ENCODE results near the gene WFIKKN2.

Gene WFIKKN2

GRCh38 chr17:50808888-50809287 is 26.5 kb upstream of the WFIKKN2 start:
- no peak for DNase-seq

DNA sequence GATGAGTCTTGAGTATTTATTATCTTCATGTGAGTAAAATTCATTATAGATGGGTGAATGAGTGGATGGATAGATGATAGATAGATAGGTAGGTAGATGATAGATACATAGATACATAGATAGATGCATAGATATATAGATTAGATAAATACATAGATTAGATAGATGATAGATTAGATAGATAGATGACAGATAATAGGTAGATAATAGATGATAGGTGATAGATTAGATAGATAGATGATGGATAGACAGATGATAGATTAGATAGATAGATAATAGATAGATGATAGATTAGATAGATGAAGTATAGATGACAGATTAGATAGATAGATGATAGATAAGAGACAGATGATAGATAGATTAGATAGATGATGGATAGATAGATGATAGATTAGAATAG is 21.8 kb upstream of the WFIKKN2 start:
- DNase-seq = no peak

DNA sequence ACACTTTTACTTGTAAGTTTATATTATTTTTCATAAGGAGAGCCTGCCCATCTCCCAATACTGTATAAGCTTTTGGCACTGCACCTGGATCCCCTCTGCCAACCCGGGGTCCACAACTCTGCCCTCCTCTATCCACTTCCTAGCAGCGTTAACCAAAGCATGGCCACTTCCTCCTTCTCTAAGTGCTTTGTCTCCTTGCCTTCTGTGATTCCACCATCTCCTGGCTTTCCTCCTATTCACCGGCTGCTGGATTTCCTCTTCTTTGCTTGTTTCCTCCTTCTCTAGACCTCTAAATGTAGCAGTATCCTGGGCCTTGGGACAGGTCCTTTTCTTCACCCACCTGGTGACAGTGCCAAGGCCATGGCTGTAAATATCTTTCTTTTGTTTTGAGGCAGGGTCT is 20.0 kb upstream of the WFIKKN2 start:
- no peak for DNase-seq

GRCh38 chr17:50816271-50816670 is 19.1 kb upstream of the WFIKKN2 start:
- DNase-seq = no peak

DNA sequence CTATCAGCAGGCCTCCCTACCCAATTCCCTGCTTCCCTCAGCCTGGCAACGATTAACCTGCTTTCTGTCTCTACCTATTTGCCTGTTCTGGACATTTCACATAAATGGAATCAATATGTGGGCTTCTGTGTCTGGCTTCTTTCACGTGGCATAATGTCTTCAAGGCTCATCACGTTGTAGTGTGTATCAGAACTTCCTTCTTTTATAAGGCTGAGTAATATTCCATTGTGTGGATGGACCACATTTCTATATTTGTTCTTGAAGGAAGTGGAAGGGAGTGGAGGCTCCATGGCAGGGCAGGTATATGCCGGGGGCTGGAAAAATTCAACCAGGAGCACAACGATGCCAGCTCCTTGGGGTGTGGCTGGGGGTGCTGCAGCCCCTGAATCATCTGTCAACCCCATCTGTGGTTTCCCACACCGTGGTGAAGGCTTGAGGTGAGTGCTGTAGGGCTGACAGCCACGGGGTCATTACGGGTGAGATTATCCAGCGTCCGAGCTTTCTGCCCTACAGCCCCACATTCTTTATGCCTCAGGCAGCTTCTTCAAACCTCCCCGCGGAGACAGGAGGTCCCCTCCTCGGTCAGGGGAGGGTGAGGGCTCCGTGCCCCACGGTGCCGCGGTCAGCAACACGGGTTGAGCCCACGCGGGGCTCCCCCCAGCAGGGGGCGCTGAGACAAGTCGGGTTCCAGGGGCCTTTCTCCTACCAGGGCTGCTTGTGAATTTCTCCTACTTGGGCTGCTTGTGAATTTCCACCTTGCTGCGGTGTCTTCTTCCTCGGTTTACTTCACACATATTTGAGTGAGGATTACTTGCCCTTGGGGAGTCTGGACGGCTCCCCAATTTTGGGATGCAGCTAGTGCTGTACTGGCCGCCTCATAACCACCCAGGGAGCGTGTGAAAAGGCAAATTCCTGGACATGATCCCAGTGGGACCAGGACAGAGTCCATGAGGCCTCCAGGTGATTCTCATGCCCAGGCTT is 18.3 kb upstream of the WFIKKN2 start:
- DNase-seq = no peak

DNA sequence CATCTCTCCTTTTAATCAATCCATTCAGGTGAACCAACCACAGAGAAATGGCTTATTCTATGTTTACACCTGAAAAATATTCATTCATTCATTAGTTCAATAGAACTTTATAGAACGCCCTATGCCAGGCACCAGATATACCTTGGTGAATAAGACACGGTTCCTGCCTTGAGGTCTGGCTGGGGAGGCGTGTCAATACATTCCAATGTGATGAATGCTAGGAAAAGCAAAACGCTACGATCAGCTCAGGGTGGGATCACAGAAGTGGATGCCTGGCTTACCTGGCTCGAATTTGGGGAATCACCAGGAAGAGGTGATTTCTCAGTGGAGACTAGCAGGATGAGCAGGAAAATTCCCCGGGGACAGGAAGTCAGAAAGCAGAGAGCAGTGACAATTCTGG is 17.5 kb upstream of the WFIKKN2 start:
- DNase-seq = no peak

DNA sequence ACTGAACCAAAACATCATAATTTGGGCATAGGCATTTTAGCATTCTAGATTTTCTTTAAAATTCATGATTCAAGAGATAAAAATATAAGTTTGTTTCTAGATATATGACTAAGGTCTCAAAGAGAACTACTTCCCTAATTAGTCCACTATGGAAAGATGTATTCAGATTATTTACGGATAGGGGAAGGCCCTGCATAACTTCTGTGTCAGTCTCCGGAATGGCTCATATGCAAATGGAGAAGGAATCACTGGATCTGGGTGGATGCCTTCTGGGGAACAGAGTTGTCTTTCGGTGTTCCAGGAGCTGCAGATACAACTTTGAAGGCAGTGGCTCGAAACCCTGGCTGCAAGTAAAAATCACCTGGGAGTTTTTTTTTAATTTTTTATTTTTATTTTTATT is 17.1 kb upstream of the WFIKKN2 start:
- no peak for DNase-seq

GRCh38 chr17:50818921-50819657 is 16.3 kb upstream of the WFIKKN2 start:
- DNase-seq = no peak

GRCh38 chr17:50820651-50821050 is 14.7 kb upstream of the WFIKKN2 start:
- no peak for DNase-seq

GRCh38 chr17:50822550-50822949 is 12.8 kb upstream of the WFIKKN2 start:
- no peak for DNase-seq

- DNase-seq = no peak
These were observed 11.0 kb upstream of the WFIKKN2 start for GRCh38 chr17:50824429-50824828.

- no peak for DNase-seq
These were observed 10.2 kb upstream of the WFIKKN2 start for GRCh38 chr17:50825188-50825587.

- no peak for DNase-seq
These were observed 6.7 kb upstream of the WFIKKN2 start for GRCh38 chr17:50828508-50829170.

DNA sequence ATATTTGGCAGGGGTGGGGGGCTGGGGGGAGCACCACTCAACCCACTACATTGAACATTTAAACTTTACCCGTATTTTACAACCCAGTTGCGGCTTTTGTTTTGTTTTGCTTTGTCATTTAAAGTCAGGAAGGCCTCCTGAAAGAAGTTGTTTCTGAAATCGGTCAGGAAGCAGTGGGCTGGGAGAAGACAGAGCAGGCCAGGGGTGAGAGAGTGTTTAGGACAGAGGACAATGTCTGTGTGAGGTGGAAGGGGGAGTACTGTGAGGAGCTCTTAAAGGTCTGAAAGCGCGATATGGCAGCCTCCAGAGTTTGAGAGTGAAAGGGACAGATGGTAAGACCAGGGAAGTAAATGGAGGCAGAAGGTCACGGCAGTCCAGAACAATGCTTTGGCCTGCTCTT is 6.1 kb upstream of the WFIKKN2 start:
- no peak for DNase-seq

- DNase-seq = no peak
These were observed 5.0 kb upstream of the WFIKKN2 start for GRCh38 chr17:50830352-50830751.

DNA sequence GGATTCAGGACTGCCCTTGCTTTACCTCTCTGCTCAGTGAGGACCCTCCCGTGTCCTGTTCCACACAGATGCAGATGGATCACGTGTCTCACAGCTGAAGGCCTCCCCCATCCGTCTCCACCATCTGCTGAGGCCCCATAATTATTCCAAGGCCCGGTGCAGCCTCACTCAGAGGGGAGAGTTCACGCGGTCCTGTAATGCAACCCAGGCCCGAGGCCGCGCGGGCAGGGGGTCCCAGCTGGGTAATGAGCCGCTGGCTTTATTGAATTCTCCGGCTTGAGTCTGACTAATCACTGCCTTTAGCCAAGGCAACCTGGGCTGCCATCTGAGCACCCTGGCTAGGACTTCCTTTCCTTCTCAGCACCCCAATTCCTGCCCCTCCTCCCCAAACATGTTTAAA is 4.4 kb upstream of the WFIKKN2 start:
- DNase-seq = no peak

DNA sequence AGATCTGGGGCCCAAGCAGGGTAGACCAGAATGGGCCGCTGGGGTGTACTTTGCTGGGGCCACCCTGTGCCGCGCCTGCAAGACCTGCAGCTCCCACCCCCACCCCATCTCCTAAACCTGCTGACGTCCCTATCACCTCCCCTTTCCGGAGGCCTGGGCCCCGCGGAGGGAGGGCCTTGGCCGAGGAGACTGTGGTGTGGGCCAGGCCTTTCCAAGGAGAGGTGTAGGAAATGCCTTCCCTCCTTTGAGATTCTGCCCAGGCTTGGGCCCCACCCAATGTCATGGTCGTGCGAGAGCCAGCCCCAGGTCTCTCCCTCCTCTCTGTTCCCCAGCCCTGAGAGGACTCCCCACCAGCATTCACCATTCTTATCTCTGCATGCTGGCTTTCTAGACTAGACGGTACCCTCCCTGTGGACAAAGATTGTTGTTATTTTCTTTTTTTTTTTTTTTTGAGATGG is 3.9 kb upstream of the WFIKKN2 start:
- DNase-seq = no peak

DNA sequence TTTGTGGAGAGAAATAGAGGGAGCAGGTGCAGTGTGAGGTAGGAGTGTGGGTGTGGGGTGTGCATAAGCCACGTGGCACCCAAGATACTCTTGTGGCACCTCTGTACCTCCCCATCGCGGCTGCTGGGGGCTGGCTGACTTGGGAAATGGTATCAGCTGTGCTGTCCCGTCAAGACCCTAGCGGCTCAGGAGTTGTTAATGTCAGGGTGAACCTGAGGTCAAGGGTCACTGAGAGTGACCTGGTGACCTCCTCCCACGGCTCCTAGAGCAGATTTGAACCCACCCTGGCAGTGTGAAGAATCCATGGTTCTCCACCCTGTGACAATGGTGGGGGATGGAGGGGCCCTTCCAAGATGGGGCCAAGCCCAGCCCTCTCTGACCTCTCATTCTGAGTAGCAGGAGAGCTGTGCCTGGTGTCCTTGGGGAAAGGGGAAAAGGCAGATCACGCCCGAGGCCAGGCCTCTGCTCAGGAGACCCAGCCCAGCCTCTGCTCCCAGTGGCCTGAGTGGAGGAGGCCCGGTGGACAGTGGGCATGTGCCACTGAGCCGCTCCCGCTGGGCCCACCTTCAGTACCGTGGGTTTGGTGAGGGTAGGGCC is 3.0 kb upstream of the WFIKKN2 start:
- DNase-seq = no peak

GRCh38 chr17:50832864-50833381 is 2.5 kb upstream of the WFIKKN2 start:
- no peak for DNase-seq

DNA sequence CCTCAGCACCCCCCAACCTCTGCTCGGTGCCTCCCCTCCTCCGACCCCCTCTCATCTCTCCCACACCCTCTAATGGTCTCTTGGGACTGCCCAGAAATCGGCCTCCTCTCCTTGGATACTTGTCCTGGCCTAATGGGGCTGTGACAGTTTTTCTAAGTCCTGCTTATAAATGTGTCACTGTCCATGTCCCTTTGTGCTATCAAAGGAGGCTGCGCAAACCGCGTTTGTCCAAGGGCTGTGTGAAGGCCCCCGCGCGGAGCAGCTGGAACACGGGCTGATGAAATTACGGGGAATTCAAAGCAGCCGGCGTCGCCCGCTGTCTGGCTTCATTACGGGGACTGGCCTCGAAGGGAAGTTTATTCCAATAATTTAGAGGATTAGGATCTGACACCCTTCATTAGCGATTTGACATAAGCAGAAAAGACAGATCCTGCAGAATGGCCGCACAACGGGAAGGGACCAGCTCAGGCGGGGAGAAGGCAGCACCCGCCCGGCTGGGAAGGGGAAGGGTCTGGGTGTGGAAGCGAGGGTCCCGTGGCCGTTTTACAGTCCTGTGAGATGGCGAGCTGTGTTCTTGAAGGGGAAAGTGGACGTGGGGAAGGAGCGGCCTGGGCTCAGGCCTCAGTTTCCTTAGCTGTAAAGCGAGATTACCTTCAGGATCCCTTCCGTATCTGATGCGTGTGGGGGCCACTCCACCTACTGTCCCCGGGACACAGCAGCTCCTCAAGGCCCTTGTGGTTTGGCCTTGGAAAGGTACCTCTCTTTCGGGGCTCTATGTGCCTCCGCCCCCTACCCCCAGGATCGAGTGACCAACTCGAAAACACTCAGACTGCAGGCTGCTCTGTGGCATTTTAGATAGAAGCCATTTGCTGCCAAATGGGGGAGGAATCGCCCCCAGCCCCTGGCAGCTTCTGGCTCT is 1.6 kb upstream of the WFIKKN2 start:
- DNase-seq = no peak

GRCh38 chr17:50834429-50835300 is 721 bp upstream of the WFIKKN2 start:
- no peak for DNase-seq
